Activated CD4-positive, alpha-beta T cell treated with anti-CD3 and anti-CD28 coated beads, Interleukin-2, Interleukin-4, amounts not matched to agents 100 ng/mL and 50 ng/mL, durations not matched to agents 16 hours and 8 hours (primary cell): ENCODE measurements around the gene KHDC1L.
A peak's percentile ranks its signal among the peaks of the same experiment; 100 is the strongest.
"Not testable (repeated sequence)": the region's sequence is repeated elsewhere in the genome, so short reads cannot be mapped to it uniquely, and the experiment has no call there.

ENCODE experiments used
- DNase-seq: peaks from one replicate; pipeline ENCODE4 v3.0.0-alpha.2; 2020; ENCODE audit warnings: low spot score

Gene KHDC1L

DNA sequence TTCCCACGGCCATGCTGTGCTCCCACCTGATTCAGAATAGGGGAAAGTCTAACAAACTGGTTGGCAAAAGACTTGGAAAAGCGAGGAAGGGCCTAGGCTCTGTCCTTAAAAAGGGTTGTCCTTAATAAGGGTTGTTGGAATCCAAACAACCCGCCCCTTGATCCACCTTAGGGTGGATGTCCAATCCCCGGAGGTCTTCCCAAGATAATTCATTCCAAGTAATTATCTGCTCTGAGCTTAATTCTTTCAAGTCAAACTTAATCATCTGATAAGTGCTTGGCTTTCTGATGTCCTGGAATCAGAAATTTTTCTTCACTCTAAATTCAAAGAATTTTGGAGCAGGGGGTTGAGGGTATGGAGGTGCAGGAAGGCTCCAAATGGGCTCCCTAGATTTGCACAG is at the start of gene KHDC1L:
TSS of gene KHDC1L (minus strand) at position 101 of the 400 bp plus-strand sequence. CDS start at position 13, 88 bp downstream.
- no peak for DNase-seq

- not testable (repeated sequence) for DNase-seq
Measured at GRCh38 chr6:73269296-73269695, 44.0 kb upstream of the KHDC1L start.

- not testable (repeated sequence) for DNase-seq
Measured at GRCh38 chr6:73268896-73269295, 43.6 kb upstream of the KHDC1L start.

- DNase-seq = no peak
Measured at GRCh38 chr6:73264446-73264845, 39.1 kb upstream of the KHDC1L start.

DNA sequence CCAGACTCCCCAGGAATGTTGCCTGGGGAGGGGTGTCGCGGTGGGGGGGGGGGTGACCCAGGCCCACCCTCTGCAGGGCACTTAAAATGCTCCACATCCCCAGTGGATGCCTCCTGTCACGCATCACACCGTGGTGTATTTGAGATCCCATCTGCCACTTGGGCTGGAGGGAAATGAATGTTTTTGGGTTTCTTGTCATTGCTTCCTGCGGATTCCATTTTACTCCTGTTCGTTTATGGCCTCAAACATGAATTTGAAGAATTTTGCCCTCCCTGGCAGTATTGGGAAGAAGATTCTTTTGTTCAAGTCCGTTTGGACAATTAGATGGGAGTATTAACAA is 38.2 kb upstream of the KHDC1L start:
- no peak for DNase-seq

- peak; percentile 59 for DNase-seq
Measured at GRCh38 chr6:73262671-73263569, 37.6 kb upstream of the KHDC1L start, which contains the start of gene KHDC1. KHDC1 (minus strand) TSS chr6:73263196; CDS start chr6:73242517, 20,679 bp downstream.

GRCh38 chr6:73258721-73259120 is 33.4 kb upstream of the KHDC1L start:
- DNase-seq = no peak

DNA sequence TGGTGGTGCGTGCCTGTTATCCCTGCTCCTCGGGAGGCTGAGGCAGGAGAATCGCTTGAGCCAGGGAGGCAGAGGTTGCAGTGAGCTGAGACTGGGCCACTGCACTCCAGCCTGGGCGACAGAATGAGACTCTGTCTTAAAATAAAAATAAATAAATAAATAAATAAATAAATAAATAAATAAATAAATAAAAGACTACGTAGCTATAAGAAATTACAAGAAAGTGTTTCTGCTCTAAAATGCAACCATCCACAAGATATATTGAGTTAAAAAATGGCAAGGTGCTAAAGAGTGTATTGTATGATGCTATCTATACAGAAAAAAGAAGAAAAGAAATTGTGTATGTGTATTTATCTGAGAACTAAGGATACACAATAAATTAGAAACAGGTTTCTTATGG is 29.0 kb upstream of the KHDC1L start:
- DNase-seq = not testable (repeated sequence)

- no peak for DNase-seq
Measured at GRCh38 chr6:73252703-73253102, 27.4 kb upstream of the KHDC1L start.

DNA sequence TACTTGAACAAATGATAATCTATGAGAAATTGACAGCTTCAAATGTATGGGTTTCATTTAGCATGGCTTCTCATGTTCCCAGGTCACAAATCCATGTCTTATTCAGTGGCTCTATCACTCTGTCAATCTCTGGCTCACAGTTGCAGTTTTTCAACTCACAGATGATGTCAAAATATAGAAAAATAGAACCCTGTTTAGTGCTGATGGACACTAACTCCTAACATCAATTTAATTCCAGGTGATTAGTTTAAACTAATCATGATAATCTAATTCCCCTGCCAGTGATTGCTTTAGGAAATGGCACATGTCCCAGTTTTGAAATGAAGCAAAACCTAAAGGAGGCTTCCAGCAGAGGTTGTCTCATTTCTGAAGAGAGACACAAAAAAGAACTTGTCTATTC is 24.7 kb upstream of the KHDC1L start:
- DNase-seq = no peak

DNA sequence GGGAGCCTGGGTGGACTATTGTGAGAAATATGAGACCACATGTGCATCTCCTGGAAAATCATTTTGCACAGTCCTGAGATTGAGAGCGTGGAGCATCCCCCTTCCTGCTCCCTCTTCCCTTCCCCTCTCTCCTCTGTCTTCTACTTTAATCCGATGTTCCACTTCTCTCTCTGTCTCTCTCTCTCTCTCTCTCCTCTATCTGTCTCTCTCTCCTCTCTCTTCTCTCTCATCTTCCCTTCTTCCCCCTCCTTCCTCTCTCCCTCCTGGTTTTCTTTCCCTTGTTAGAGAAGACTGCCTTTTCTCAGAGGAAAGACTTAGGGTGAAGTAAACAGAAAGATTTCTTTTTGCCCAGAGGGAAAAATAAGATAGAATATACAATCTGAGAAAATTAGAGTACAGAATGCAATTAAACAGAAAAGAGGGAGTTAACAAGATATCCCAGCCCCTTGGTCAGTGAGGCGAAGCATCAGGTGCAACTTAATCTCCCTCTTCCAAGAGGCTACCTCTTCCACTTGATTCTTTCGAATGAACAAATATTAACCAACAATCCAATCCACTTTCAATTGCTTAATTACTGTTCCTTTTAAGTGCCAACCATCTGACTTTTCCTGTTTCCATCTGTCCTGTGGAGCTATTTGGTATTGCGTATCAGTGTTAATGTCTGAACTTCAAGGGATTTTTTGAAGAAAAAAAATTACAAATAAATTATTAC is 23.1 kb upstream of the KHDC1L start:
- DNase-seq = no peak

DNA sequence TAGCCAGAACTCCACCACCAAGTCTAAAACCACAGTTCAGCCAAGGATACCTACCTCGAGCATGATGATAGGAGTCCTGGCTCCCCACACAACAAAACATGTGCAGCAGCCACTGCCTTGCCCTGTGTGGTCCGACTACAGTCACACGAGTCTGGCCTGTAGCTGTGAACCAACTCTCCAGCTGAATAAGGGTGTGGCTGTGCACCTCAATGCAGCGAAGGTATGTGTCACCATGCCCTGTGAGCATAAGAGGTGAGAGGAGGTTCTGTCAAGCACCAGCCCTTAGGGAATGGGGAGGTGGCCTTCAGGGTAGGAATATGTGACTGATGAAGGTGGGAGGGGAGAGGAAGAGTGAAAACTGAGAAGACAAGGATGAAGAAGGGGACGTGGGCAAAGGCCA is 16.7 kb upstream of the KHDC1L start:
- DNase-seq = no peak

DNA sequence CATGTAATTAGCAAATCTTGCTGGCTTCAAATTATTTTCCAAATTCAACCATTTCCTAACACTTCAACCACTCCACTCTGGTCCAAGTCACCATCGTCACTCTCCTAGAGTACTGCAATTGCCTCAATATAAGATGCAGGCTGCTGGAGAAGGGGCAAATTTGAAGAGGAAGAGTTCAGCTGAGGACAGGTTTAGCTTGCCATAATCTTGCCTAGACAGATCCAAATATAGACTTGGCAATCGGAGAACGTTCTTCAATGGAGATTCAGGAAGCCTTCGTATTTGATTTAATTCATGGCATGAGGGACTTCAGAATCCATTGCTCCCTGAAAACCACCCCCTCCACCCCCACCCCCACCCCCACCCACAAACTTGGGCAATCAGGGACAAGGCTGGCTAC is 15.4 kb upstream of the KHDC1L start:
- DNase-seq = no peak

GRCh38 chr6:73236144-73236750 is 11.0 kb upstream of the KHDC1L start:
- DNase-seq = no peak

DNA sequence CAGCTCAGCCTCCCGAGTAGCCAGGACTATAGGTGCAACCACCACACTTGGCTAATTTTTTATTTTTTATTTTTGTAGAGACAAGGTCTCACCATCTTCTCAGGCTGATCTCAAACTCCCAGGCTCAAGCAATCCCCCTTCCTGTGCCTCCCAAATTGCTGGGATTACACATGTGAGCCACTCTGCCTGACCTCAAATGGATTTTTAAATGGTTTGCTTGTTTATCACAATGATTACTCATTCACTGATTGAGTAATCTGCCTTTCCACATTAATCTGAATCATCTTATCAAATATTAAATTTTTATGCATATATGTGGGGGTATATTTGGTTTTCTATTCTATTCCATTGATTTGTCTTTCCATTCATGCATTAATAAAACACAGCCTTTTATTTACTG is 9.4 kb upstream of the KHDC1L start:
- DNase-seq = no peak

GRCh38 chr6:73233971-73234370 is 8.7 kb upstream of the KHDC1L start:
- DNase-seq = not testable (repeated sequence)

DNA sequence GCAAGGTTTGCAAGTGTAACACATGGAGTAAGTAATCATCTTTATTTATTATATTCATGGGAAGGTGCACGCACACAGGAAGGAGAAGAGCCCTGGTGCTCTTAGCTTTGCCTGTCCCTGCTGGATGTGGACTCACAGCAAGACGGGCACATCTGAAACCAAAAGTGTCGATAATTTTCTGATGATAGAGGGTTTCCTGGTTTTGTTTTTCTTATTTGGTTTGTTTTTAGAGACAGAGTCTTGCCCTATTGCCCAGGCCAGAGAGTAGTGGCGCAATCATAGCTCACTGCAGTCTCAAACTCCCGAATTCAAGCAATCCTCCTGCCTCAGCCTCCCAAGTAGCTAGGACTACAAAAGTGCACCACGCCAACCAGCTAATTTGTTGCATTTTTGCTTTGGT is 7.8 kb upstream of the KHDC1L start:
- DNase-seq = no peak

GRCh38 chr6:73231986-73232391 is 6.7 kb upstream of the KHDC1L start:
- no peak for DNase-seq

GRCh38 chr6:73227606-73228255 is 2.4 kb upstream of the KHDC1L start:
- DNase-seq = no peak

DNA sequence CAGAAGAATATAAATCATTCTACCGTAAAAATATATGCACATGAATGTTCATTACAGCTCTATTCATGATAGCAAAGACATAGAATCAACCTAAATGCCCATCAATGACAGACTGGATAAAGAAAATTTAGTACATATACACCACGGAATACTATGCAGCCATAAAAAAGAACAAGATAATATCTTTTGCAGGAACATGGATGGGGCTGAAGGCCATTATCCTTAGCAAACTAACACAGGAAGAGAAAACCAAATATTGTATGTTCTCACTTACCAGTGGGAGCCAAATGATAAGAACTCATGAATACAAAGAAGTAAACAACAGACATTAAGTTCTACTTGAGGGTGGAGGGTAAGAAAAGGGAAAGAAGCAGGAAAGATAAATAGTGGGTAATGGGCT is 8.4 kb downstream of the KHDC1L start:
- no peak for DNase-seq

GRCh38 chr6:73209117-73209516 is 16.2 kb downstream of the KHDC1L start:
- no peak for DNase-seq

- no peak for DNase-seq
Measured at GRCh38 chr6:73207221-73207837, 18.0 kb downstream of the KHDC1L start.
